GM21576 (cell line): ENCODE data around the gene CYP1B1.

Experiments
- ATAC-seq: cut with Tn5 transposase; IDR thresholded peaks from one replicate; pipeline ENCODE4 v1.9.1; 2021; ENCODE audit warnings: mild to moderate bottlenecking, moderate library complexity; ENCODE audit not compliant: unreplicated experiment

CYP1B1 gene

DNA sequence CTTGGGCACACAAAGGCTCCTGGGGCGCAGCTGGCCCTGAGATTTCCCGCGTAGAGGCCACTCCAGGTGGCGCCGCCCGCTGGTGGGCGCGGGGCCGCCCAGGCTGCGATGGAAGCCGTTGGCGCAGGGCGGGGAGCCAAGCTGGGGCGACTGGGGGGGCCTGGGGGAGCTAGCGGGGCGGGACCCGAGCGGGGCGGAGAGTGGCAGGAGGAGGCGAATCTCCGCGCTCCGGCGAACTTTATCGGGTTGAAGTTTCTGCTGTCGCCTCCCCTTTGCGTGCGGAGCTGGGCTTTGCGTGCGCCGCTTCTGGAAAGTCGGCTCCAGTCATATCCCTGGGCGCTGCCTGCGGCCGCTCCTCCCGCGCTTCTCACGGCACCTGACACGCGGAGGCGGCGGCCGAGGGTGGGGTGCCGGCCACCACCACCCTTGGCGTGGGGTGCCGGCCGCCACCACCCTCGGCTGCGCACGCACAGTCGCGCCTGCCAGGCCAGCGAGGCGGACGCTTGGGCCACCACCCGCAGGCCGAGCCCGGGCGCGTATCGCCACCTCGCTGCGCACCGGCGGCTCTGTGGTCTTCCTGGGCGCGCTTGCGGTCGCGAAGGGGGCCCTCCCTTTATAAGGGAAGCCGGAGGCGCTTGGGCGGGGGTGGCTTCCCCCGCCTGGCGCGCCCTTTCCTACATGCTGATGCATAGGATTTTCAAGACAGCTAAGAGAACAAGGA, 919 bp upstream of the CYP1B1 start:
- peak; percentile 46 for ATAC-seq

- peak; percentile 40 for ATAC-seq
These were observed 280 bp upstream of the CYP1B1 start for GRCh38 chr2:38076152-38076709.

GRCh38 chr2:38074764-38075506, 1.0 kb downstream of the CYP1B1 start:
- ATAC-seq = no peak

DNA sequence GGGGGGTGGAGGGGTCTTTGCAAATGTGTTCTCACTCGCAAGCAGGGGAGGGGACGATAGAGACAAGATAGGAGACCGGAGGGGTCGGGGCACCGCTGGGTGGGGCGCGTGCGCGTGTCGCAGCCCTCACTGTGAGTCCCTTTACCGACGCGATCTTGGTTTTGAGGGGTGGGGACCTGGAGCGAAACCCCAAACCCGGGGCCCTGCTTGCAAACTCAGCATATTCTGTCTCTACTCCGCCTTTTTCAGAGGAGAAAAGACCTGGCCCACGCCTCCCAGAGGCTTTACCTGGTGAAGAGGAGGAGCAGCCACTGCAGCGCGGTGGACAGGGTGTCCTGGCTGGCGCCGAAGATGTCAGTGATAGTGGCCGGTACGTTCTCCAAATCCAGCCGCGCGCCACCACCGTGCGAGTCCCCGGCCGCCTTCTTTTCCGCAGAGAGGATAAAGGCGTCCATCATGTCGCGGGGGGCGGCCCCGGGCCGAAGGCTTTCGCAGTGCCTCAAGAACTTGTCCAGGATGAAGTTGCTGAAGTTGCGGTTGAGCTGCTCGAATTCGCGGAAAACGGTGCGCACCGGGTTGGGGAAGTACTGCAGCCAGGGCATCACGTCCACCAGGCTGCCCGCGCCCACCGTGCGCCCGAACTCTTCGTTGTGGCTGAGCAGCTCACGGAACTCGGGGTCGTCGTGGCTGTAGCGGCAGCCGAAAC, 1.7 kb downstream of the CYP1B1 start:
- no peak for ATAC-seq

DNA sequence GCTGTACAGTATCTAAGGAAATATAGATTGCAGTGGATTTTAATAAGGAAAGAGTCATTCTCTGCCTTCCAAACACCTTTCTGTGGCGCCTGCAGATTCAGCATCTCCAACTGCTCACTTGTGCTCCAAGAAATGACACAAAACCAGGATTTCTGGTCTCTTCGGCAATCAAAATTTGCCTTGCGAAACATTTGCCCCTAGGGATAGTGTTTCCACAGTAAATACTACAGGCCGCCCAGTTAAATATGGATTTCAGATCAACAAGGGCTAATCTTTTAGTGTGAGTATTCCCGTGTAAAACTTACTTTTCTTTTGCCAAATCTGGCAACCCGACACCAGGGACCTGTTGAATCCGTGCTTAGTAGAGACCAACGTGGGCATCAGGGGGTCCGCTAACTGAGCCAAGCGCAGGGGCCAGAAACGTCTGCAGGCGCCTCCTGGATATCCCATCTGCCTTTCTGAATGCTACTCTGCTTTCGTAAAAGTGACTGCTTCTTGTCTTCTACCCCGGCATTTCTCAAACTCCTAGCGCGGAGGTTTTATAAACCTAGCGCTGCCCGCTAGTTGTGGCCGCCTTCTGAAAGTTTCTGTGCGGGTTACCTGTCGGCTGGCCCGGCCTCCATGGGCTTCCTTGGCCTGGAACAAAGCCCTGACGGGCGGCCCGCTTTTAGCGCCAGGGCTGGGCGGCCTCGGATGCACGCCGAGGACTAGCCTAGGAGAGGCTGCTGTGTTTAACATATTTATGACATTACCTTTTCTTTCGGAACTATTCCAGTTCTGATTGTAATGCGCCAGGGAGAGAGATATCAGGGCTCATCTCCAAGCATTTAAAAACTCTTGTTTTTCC, 2.5 kb downstream of the CYP1B1 start:
- ATAC-seq = no peak

DNA sequence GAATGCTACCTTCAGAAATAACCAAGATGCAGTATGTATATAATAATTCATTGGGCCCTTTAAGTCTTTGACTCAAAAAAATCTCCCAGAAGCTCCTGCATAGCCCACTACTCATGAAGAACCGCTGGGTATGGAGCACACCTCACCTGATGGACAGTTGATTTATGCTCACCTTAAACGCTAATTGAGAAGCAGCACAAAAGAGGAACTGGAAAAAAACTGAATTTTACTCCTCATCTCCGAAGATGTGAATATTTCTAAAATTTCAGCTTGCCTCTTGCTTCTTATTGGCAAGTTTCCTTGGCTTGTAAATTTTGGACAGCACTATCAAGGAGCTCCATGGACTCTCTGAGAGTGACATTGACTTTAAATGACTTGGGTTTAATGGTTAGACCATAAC, 5.5 kb downstream of the CYP1B1 start:
- ATAC-seq = no peak

GRCh38 chr2:38068234-38068633, 7.7 kb downstream of the CYP1B1 start:
- ATAC-seq = no peak

DNA sequence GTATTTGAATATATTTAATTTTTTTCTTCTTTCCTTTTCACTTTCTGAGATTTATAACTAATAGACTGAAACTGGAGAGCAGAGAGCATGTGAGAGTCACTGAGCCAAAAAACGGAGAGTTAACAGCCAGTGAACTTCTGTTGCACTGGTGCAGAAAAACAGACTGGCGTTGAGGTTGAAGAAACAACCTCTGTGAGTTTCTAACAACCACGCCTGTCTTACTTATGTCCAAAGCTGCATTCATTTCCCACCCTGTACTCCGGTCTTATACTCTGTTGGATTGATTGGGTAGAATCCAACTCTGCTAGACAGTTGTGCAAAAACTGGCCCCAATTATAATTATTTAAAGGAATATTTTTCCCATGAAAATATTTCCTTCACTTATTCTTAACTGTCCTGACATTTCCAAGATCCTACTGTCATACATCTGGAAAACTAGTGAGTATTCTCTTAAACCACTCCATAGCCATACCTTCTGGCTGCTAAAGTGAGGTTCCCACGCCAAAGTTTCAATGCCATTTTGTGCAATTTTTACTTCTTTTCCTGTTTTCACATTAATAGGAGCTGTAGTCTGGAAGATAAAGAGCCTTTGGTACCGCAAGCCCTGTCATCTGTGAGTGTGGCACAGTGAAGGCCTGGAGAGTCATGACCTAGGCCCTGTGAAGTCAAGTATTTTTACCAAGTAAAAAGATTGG, 9.4 kb downstream of the CYP1B1 start:
- ATAC-seq = no peak

DNA sequence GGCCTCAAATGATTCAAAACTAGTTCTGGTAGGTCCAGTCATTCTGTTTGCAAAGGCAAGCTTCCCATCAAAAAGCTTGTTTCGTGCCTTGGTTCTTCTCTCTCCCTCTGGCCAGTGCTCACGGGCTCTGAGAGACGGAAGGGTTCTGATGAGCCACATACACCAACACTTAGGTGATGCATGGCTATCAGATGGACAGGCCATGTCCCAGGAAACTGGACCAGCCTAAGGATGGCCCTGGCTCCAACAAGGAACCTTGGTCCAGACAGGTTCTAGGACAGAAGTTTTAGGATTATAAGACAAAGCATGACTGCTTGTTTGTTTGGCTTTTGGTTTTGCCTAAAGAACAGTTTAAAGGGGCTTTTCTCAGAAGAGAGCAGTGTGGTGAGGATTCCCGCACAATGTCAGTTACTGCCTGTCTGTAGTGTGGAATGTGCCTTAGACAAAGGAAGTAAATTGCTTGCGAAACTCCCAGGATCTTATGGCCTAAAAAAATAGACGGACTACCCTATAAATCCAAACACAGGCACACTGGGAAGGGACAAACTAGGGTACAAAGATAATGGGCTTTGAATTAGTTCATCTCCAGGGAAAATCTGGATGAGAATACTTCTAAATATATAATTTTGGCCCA, 10.3 kb downstream of the CYP1B1 start:
- no peak for ATAC-seq

DNA sequence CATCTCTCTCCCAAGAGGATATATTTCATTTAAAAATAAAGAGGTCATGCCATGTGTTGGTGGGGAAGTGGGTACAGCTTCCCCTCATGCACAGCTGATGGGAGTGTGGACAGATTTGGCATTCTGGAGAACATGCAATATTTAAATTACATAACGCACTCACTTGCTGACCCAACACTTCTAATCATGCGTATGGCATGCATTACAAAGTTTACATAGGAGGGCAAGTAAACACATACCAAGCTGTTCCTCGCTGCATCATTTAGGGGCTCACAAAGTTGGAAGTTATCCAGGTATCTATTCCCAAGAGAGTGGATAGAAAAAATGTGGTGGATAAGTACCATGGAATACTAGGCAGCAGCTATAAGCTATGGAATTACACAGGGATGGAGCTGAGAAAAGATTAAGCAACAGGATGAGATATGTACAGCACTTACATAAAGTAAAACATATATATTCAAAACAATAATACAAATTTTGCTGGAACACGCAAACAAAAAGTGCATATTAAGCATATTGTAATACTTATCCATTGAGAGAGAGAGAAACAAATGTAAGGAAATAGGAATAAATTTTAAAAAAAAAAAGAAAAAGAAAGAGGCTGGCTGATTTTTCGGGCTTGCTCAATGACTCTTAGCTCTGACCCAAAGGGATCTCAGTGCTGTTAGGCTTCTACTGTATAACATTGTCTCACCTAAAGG, 11.0 kb downstream of the CYP1B1 start:
- ATAC-seq = no peak

- ATAC-seq = no peak
These were observed 15.5 kb downstream of the CYP1B1 start for GRCh38 chr2:38060236-38061018.

DNA sequence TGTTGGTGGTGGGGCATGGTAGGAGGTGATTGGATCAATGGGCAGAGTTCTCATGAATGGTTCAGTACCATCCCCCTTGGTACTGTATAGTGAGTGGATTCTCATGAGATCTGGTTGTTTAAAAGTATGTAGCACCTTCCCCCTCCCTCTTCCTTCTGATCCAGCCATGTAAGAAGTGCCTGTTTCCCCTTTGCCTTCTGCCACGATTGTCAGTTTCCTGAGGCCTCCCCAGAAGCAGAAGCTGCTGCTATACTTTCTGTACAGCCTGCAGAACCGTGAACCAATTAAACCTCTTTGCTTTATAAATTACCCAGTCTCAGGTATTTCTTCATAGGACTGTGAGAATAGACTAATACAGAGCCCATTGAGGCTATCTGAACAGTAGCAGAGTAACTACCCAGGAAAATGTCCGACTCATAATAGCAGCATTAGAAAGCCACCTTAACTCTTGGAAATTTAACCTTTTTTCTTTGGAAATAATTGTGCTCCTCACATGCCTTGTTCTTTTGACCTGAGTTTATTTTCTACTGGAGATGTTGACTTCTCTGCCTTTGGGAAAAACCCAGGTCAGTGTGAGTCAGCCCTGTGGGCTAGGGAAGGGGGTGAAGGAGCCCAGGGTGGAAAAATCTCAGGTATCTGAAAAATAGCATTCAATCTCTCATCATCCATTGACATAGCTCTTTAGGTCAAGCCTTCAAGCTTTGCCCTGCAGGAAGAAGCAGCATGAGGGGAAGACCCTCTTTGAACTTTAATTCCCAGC, 18.1 kb downstream of the CYP1B1 start:
- no peak for ATAC-seq

DNA sequence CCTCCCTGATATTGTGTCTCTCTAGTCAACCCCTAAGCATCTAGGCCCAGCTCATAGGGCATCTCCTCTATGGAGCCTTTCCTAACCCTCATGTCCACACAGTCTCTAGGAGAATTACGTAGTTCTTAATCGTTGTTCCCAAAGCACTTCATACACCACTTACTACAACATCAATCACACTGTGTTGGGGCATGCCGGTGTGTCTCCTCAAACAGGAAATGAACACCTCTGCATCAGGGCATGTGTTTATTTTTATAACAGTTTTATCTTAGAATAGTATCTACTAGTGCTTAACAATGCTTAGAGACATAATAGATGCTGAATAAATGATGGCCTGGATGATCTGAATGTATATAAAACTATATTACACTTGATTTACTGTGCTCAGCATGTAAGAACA, 19.7 kb downstream of the CYP1B1 start:
- no peak for ATAC-seq

GRCh38 chr2:38045811-38046210, 30.1 kb downstream of the CYP1B1 start:
- no peak for ATAC-seq

DNA sequence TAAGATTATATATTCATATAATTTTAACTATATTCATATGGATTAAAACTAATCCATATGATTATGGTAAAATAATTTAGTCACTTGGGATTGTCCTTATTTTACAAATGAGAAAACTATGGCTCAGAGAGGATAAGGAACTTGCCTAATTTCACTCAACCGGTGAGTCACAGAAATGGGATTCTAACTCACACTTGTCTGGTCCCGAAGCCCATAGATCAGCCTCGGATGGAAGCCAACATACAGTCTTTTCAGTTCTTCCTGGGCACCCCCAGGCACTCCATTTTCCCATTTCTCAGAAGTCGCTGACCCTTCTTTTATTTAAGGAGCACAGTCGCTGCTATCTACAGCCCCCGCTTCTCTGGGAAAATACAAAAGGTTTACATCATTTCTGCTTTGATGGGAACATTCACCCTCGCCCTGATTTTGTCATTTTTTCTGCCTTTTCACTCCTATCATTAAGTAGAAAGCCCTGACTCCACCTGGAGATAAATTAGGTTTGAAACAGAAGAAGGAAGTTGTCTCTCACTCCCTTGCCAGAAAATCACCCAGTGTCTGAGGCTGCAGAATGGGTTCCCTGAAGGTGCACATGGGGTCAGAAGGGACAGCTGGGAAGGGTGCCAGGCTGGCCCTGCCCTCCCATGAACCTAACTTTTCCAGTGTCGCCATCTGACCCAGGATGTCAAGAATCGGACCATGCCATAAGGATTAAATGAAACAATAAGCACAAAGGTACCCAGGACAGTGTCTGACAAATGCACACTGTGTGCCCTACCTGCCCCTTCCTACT, 36.6 kb downstream of the CYP1B1 start:
- ATAC-seq = no peak

DNA sequence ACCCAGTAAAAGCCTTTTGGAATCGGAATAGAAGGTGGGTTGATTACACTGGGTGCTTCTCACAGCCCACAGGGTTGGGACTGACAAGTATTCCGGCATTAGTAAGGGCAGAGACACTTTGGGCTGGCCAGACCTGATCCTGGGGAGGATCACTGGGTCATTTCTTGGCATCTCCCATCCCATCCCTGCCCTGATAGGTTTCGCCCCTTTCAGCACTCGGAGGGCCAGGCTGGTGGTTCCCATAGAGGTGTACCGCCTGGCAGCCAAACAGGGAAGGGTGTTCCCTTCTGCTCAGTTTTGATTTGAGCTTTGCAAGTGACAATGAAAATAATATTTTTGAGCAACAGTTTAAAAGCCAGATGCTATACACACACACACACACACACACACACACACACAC, 37.3 kb downstream of the CYP1B1 start:
- ATAC-seq = no peak
